Ovary (tissue), 9 donors: ENCODE data around the gene H6PD. TPM values are rescaled to one million over a fixed set of nuclear protein-coding genes. Genes with fewer than 3 reads are reported as not detected.

Source experiments
- DNase-seq, 5 donors: peaks; one replicate each; pipeline ENCODE4 v3.0.0-alpha.2; 2019 to 2020
- H3K27ac ChIP-seq, 2 donors: fragments of 200-600 bp; one replicate each; pipeline versions ENCODE4 v1.5.1 to v1.8.0; 2019 to 2022
- H3K27me3 ChIP-seq: fragments of 200-600 bp; one replicate; pipeline ENCODE4 v1.8.0; 2022
- H3K36me3 ChIP-seq: fragments of 200-600 bp; sonication (generic); one replicate; pipeline ENCODE4 v1.5.1; 2019
- H3K4me1 ChIP-seq: one replicate; pipeline ENCODE4 v1.8.1; 2013; ENCODE audit warnings: mild to moderate bottlenecking, moderate library complexity; ENCODE audit not compliant: insufficient read depth
- H3K4me3 ChIP-seq: fragments of 200-600 bp; sonication (generic); one replicate; pipeline ENCODE4 v1.5.1; 2017
- H3K9me3 ChIP-seq, 2 donors: fragments of 200-600 bp in 1 of 2; sonication (generic) in 1 of 2; one replicate each; pipeline versions ENCODE4 v1.5.1 to v1.8.1; 2013 to 2019; ENCODE audit warnings: mild to moderate bottlenecking in 1 of 2, moderate library complexity in 1 of 2
- CTCF ChIP-seq, 3 donors: fragments of 450-650 bp in 2 of 3; fragments of 200-600 bp in 1 of 3; IDR thresholded peaks; one replicate each; pipeline versions ENCODE4 v1.5.1 to v1.8.0; 2016 to 2022; ENCODE audit warnings: antibody characterized with exemption in 3 of 3, mild to moderate bottlenecking in 1 of 3
- EP300 ChIP-seq: sonication (generic); formaldehyde crosslinking; IDR thresholded peaks from one replicate; pipeline ENCODE4 v1.6.1; 2017; ENCODE audit warnings: antibody characterized with exemption
- POLR2A ChIP-seq: fragments of 450-650 bp; IDR thresholded peaks from one replicate; pipeline ENCODE4 v1.6.1; 2017; ENCODE audit warnings: antibody characterized with exemption, mild to moderate bottlenecking, moderate library complexity
- WGBS, 3 donors: extraction: QIAGEN DNeasy Blood & Tissue Kit in 1 of 3; methylation state at CpG; one replicate each; pipeline versions ENCODE4 v1.1.5 to v1.1.7; 2013 to 2017; 5-methylcytosine and 5-hydroxymethylcytosine counted together
- intact Hi-C, 4 donors: fragments of 100-400 bp; cut with DNase I; formaldehyde crosslinking; loops; one replicate each; pipeline versions ENCODE4 v1.11.0 to v1.15.1; 2022 to 2023
- polyA plus RNA-seq, 2 donors: library from polyadenylated mRNA; stranded (reverse); fragments of 200-250 nt in 1 of 2; fragments of 350-450 nt in 1 of 2; fragmentation: Illumina TruSeq in 1 of 2; extraction: RNeasy Lipid Tissue Mini Kit (QIAGEN cat#74804) in 1 of 2; gene quantifications; one replicate each; pipeline ENCODE4 v1.2.3, GENCODE V29; 2013 to 2014
- total RNA-seq, 7 donors: library from RNA; depleted of rRNA in 2 of 7; stranded (reverse); fragments of >200 nt in 2 of 7; fragmentation: NEBNext Ultra II Directional in 3 of 7; extraction: Animal tissue kit (Norgen Biotek cat#: 25700) in 3 of 7; gene quantifications; one replicate each; pipeline versions ENCODE4 v1.1.0 to v1.2.4, GENCODE V29; 2016 to 2023
- donor health status: DM: no; HTN: no; CAD: no; lungs with moderate emphysema.
- donor health status: DM: no; HTN: no; CAD: no.
- donor health status: Bipolar disorder and iron deficiency.
- donor health status: DM: yes; HTN: yes; CAD: no.
- donor health status: DM: no; HTN: no; CAD: no.
- donor health status: DM: yes; HTN: yes; CAD: no.

The H6PD gene
- total and polyA plus RNA-seq, 9 donors: 47.0 to 148 (median 89.7) TPM

- H3K4me1 ChIP-seq: peaks cover 44% of the 10 kb centered on the region
- intact Hi-C loops: no loop called here
- no peak overlapping the region for H3K4me3 ChIP-seq
- TF ChIP-seq EP300: no peak
- no peak for TF ChIP-seq CTCF (IDR thresholded peaks at IDR 0.05)
- no peak for TF ChIP-seq POLR2A
- 69 to 76% (median 76%) methylated on average over 18 to 20 of the region's 20 CpGs for WGBS, 3 donors
- no peak for DNase-seq
- no peaks in the 10 kb centered on the region for H3K36me3 ChIP-seq
- H3K27ac ChIP-seq: no peak overlapping the region
- no peaks in the 10 kb centered on the region for H3K9me3 ChIP-seq
- H3K27me3 ChIP-seq: no peaks in the 10 kb centered on the region
These were observed 84.7 kb downstream of the H6PD start for GRCh38 chr1:9319208-9319788.

- Histone ChIP-seq H3K9me3 (no peaks in the 10 kb centered on the region), H3K36me3 (no peaks in the 10 kb centered on the region), H3K27me3 (no peaks in the 10 kb centered on the region), H3K27ac (no peak overlapping the region), H3K4me1 (peaks cover 50% of the 10 kb centered on the region), H3K4me3 (no peak overlapping the region)
- 61 to 69% (median 64%) methylated on average over 20 to 21 of the region's 21 CpGs for WGBS, 3 donors
- intact Hi-C loops: no loop called here
- TF ChIP-seq POLR2A (no peak), CTCF (IDR thresholded peaks at IDR 0.05) (no peak)
- no peak for DNase-seq
These were observed 85.4 kb downstream of the H6PD start for GRCh38 chr1:9319789-9320519.

Other genes with a start within 250 kb of the H6PD start
- not detected for gene SLC2A7, start 208.4 kb upstream of the H6PD start, total RNA-seq
- gene SLC2A7, start 208.4 kb upstream of the H6PD start, polyA plus RNA-seq: not detected
- gene SLC2A5, start 165.1 kb upstream of the H6PD start, total RNA-seq: 10 to 100 TPM in 1 of 7 donors, 1 to 10 TPM in 6; 3.4 to 19.4 (median 5.6) TPM
- 1 to 10 TPM in 1 of 2 donors, under 1 TPM in 1; 0.64 to 6.7 TPM for gene SLC2A5, start 165.1 kb upstream of the H6PD start, polyA plus RNA-seq
- 10 to 100 TPM in 4 of 7 donors, 1 to 10 TPM in 3; 4.8 to 17.8 (median 12.2) TPM for gene GPR157, start 105.7 kb upstream of the H6PD start, total RNA-seq
- 1 to 10 TPM; 3.1 to 3.6 TPM for gene GPR157, start 105.7 kb upstream of the H6PD start, polyA plus RNA-seq
- gene SPSB1, start 58.1 kb downstream of the H6PD start, total RNA-seq: 10 to 100 TPM; 20.6 to 69.6 (median 34.4) TPM
- gene SPSB1, start 58.1 kb downstream of the H6PD start, polyA plus RNA-seq: 10 to 100 TPM; 20.4 to 35.2 TPM